SH-SY5Y (cell line): ENCODE results near the gene TMSB4X.

ENCODE experiments used
- GATA2 ChIP-seq: IDR thresholded peaks from 2 replicates; pipeline ENCODE4 v1.6.1; 2011; ENCODE audit warnings: mild to moderate bottlenecking, low read depth, low read length
- GATA3 ChIP-seq: IDR thresholded peaks from 2 replicates; pipeline ENCODE4 v1.6.1; 2011; ENCODE audit warnings: low read depth, mild to moderate bottlenecking, low read length, moderate library complexity

TMSB4X gene

GRCh38 chrX:12997906-12998687 lies 23.2 kb downstream of the TMSB4X start:
- TF ChIP-seq GATA3 (no peak), GATA2 (no peak)

- TF ChIP-seq GATA2 = no peak
- no peak for TF ChIP-seq GATA3
Measured at GRCh38 chrX:12999422-12999821, 24.5 kb downstream of the TMSB4X start.

- TF ChIP-seq GATA3 = no peak
- no peak for TF ChIP-seq GATA2
Measured at GRCh38 chrX:13000301-13000811, 25.4 kb downstream of the TMSB4X start.

- TF ChIP-seq GATA3 = no peak
- TF ChIP-seq GATA2 = no peak
Measured at GRCh38 chrX:13001097-13001496, 26.2 kb downstream of the TMSB4X start.

GRCh38 chrX:13001961-13002671 lies 27.2 kb downstream of the TMSB4X start:
- TF ChIP-seq GATA3 = no peak
- no peak for TF ChIP-seq GATA2

- TF ChIP-seq GATA3 (no peak), GATA2 (no peak)
Measured at GRCh38 chrX:13005661-13006473, 31.0 kb downstream of the TMSB4X start.

GRCh38 chrX:13007519-13008188 lies 32.7 kb downstream of the TMSB4X start:
- TF ChIP-seq GATA2 = no peak
- TF ChIP-seq GATA3 = no peak

GRCh38 chrX:13008189-13008533 lies 33.3 kb downstream of the TMSB4X start:
- TF ChIP-seq GATA2 = no peak
- TF ChIP-seq GATA3 = no peak

- TF ChIP-seq GATA3 (no peak), GATA2 (no peak)
Measured at GRCh38 chrX:13008851-13009250, 33.9 kb downstream of the TMSB4X start.

GRCh38 chrX:13009273-13009672 lies 34.4 kb downstream of the TMSB4X start:
- TF ChIP-seq GATA3 (no peak), GATA2 (no peak)

- TF ChIP-seq GATA3 = no peak
- TF ChIP-seq GATA2 = no peak
Measured at GRCh38 chrX:13009844-13010243, 34.9 kb downstream of the TMSB4X start.

GRCh38 chrX:13010546-13010945 lies 35.6 kb downstream of the TMSB4X start:
- no peak for TF ChIP-seq GATA2
- TF ChIP-seq GATA3 = no peak

- TF ChIP-seq GATA3 = no peak
- TF ChIP-seq GATA2 = no peak
Measured at GRCh38 chrX:13013363-13014110, 38.6 kb downstream of the TMSB4X start.
